ENCODE data around the gene VPS45.
A peak's percentile ranks its signal among the peaks of the same experiment; 100 is the strongest.
"Not testable (repeated sequence)": the region's sequence is repeated elsewhere in the genome, so short reads cannot be mapped to it uniquely, and the experiment has no call there.

The VPS45 gene

DNA sequence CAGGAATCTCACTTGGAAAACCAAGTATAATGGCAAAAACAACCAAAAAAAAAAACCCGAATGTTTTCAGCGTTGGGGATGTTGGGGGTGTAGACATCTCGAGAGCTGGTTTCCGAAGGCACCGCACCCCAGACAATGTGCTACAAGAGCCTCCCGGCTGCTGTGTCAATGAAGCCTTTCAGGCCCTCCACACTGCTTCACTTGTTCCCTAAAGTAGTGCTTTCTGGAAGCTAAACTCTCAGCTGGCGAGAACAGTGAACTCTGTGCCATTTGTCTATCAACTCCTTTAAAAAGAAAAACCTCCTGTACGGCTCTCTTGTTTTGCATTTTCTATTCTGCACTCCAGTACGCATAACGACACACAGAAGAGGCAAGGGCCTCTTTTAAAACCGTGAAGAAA, 114.7 kb downstream of the VPS45 start:
- no peak for DNase-seq
- Histone ChIP-seq H3K36me3 (ENCODE audit: control insufficient read depth, insufficient read depth, low read length) (no peaks in the 10 kb centered on the region), H3K4me1 (ENCODE audit: control insufficient read depth, insufficient read depth, low read length, poor library complexity, severe bottlenecking) (no peaks in the 10 kb centered on the region), H3K27ac (ENCODE audit: insufficient read depth, low read length, poor library complexity, severe bottlenecking) (no peak overlapping the region), H3K4me3 (ENCODE audit: insufficient read depth, low read depth, low read length, poor library complexity, severe bottlenecking) (no peak overlapping the region), H3K9me3 (ENCODE audit: control insufficient read depth, low read length) (no peaks in the 10 kb centered on the region), H3K27me3 (replicated peaks; ENCODE audit: control insufficient read depth, insufficient read depth, low read length, poor library complexity, severe bottlenecking) (no peaks in the 10 kb centered on the region)

DNA sequence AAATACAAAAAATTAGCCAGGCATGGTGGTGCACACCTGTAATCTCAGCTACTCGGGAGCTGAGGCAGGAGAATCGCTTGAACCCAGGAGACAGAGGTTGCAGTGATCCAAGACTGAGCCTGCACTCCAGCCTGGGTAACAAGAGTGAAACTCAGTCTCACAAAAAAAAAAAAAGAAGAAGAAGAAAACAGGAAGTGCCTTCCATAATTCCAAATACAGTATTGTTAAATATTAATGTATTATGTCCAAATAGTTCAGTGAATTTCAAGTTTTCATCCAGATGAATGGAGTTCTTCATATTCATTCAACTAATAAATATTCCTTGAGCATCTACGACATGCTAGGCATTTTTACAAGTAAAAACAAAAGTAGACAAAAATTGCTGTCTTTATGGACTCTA, 115.5 kb downstream of the VPS45 start:
- no peaks in the 10 kb centered on the region for H3K4me1 ChIP-seq (ENCODE audit: control insufficient read depth, insufficient read depth, low read length, poor library complexity, severe bottlenecking)
- H3K36me3 ChIP-seq (ENCODE audit: control insufficient read depth, insufficient read depth, low read length), result no peaks in the 10 kb centered on the region
- H3K4me3 ChIP-seq (ENCODE audit: insufficient read depth, low read depth, low read length, poor library complexity, severe bottlenecking), result no peak overlapping the region
- no peaks in the 10 kb centered on the region for H3K27me3 ChIP-seq (replicated peaks; ENCODE audit: control insufficient read depth, insufficient read depth, low read length, poor library complexity, severe bottlenecking)
- no peaks in the 10 kb centered on the region for H3K9me3 ChIP-seq (ENCODE audit: control insufficient read depth, low read length)
- DNase-seq, result no peak
- H3K27ac ChIP-seq (ENCODE audit: insufficient read depth, low read length, poor library complexity, severe bottlenecking), result no peak overlapping the region

DNA sequence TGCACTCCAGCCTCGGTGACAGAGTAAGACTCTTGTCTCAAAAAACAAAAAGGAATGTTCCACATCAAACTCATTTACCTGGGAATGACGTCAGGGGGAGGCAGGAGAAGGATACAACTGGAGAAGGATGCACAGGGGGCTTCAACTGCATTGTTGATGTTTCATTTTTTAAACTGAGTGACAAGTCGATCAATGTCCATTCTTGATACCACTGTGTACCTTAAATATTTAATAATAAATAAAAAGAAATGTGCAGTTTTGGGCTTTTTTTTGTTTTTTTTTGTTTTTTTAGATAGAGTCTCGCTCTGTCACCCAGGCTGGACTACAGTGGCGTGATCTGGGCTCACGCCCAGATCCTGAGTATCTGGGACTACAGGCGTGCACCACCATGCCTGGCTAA, 117.9 kb downstream of the VPS45 start:
- H3K27ac ChIP-seq (ENCODE audit: insufficient read depth, low read length, poor library complexity, severe bottlenecking), result no peak overlapping the region
- no peaks in the 10 kb centered on the region for H3K36me3 ChIP-seq (ENCODE audit: control insufficient read depth, insufficient read depth, low read length)
- H3K9me3 ChIP-seq (ENCODE audit: control insufficient read depth, low read length), result no peaks in the 10 kb centered on the region
- DNase-seq, result no peak
- no peaks in the 10 kb centered on the region for H3K27me3 ChIP-seq (replicated peaks; ENCODE audit: control insufficient read depth, insufficient read depth, low read length, poor library complexity, severe bottlenecking)
- H3K4me3 ChIP-seq (ENCODE audit: insufficient read depth, low read depth, low read length, poor library complexity, severe bottlenecking), result no peak overlapping the region
- H3K4me1 ChIP-seq (ENCODE audit: control insufficient read depth, insufficient read depth, low read length, poor library complexity, severe bottlenecking), result no peaks in the 10 kb centered on the region

DNA sequence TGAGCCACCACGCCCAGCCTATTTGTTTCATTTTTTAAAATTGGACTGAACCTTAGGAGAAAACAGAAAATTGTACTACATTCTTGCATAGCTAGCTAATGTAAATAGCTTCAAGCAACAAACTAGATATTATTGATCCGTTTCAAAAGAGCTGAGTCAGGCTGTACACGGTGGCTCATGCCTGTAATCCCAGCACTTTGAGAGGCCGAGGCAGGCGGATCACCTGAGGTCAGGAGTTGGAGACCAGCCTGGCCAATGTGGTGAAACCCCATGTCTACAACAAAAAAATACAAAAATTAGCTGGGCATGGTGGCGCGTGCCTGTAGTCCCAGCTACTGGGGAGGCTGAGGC, 118.8 kb downstream of the VPS45 start:
- H3K4me1 ChIP-seq (ENCODE audit: control insufficient read depth, insufficient read depth, low read length, poor library complexity, severe bottlenecking); H3K36me3 ChIP-seq (ENCODE audit: control insufficient read depth, insufficient read depth, low read length); H3K9me3 ChIP-seq (ENCODE audit: control insufficient read depth, low read length); H3K27me3 ChIP-seq (replicated peaks; ENCODE audit: control insufficient read depth, insufficient read depth, low read length, poor library complexity, severe bottlenecking); H3K27ac ChIP-seq (ENCODE audit: insufficient read depth, low read length, poor library complexity, severe bottlenecking); DNase-seq; H3K4me3 ChIP-seq (ENCODE audit: insufficient read depth, low read depth, low read length, poor library complexity, severe bottlenecking): not testable (repeated sequence)

DNA sequence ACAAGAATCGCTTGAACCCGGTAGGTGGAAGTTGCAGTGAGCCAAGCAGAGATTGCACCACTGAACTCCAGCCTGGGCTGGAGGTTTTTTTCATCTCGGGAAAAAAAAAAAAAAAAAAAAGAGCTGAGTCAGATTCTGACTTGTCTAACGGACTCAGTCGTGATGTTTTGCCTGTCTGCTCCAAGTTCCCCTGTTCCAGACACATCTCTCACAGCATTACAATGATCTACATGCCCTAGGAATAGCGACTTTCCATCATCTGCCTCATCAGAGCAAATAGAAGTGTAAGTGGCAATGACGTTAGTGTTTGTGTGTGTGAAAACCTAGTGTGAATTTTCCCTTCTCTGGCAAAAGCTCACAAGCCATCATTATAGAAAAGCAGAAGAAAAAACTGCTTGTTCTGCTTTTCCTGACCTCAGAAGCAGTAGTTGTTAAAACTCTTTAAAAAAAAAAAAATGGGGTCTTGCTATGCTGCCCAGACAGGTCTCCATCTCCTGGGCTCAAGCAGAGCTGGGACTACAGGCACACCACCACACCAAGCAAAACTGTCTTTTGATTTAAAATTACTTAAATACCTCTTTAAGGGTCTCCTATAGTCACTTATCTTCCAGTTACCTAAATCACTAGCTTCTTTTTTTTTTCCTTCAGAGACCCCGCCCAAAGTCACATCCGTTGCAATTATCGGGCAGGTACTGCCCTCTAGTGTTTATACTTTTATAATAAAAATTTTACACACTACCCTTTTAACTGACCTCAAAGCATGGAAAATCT, 119.4 kb downstream of the VPS45 start:
- peak in 1 of 3 donors; percentile 18 for DNase-seq
- no peak overlapping the region for H3K27ac ChIP-seq (ENCODE audit: insufficient read depth, low read length, poor library complexity, severe bottlenecking)
- H3K4me3 ChIP-seq (ENCODE audit: insufficient read depth, low read depth, low read length, poor library complexity, severe bottlenecking), result no peak overlapping the region

DNA sequence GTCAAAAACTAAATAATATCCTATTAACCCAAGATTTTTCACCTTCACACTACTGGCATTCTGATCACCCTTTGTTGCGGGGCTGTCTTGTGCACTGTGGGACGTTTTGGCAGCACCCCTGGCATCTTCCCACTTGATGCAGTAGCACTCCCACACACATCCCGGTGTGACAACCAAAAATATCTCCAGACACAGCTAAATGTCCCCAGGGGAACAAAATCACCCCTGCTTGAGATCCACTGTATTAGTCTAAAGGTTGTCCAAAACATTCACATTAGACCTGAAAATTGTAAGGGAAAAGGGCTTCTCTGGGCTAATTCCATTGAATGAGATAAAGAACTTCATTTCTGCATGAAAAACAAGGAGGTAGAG, 120.0 kb downstream of the VPS45 start:
- Histone ChIP-seq H3K9me3 (ENCODE audit: control insufficient read depth, low read length) (no peaks in the 10 kb centered on the region), H3K27me3 (replicated peaks; ENCODE audit: control insufficient read depth, insufficient read depth, low read length, poor library complexity, severe bottlenecking) (no peaks in the 10 kb centered on the region), H3K4me3 (ENCODE audit: insufficient read depth, low read depth, low read length, poor library complexity, severe bottlenecking) (no peak overlapping the region), H3K27ac (ENCODE audit: insufficient read depth, low read length, poor library complexity, severe bottlenecking) (no peak overlapping the region), H3K36me3 (ENCODE audit: control insufficient read depth, insufficient read depth, low read length) (no peaks in the 10 kb centered on the region), H3K4me1 (ENCODE audit: control insufficient read depth, insufficient read depth, low read length, poor library complexity, severe bottlenecking) (no peaks in the 10 kb centered on the region)
- DNase-seq, result no peak

More for the DNA sequence above, 119.4 kb downstream of the VPS45 start:
- Histone ChIP-seq H3K4me1 (ENCODE audit: control insufficient read depth, insufficient read depth, low read length, poor library complexity, severe bottlenecking) (no peaks in the 10 kb centered on the region), H3K36me3 (ENCODE audit: control insufficient read depth, insufficient read depth, low read length) (no peaks in the 10 kb centered on the region), H3K9me3 (ENCODE audit: control insufficient read depth, low read length) (no peaks in the 10 kb centered on the region), H3K27me3 (replicated peaks; ENCODE audit: control insufficient read depth, insufficient read depth, low read length, poor library complexity, severe bottlenecking) (no peaks in the 10 kb centered on the region)

DNA sequence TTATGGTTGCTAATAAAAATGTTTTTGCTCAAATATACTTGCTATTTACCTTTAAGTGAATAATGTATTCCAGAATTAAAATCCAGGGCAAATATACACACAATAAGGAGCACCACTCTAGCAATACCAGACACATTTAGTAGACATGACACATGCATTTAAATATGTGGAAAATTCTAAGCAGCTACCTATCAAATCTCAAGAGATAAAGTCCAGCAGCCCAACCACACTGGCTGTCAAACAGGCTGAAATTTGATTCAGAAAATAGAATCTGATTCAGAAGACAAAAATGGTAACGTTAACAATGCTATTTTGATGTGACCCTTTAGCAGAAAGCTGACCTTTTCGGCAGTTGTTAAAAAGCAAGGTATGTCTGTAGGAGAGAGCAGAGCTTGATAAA, 124.4 kb downstream of the VPS45 start:
- Histone ChIP-seq H3K27ac (ENCODE audit: insufficient read depth, low read length, poor library complexity, severe bottlenecking) (no peak overlapping the region), H3K36me3 (ENCODE audit: control insufficient read depth, insufficient read depth, low read length) (no peaks in the 10 kb centered on the region), H3K9me3 (ENCODE audit: control insufficient read depth, low read length) (no peaks in the 10 kb centered on the region), H3K4me3 (ENCODE audit: insufficient read depth, low read depth, low read length, poor library complexity, severe bottlenecking) (no peak overlapping the region), H3K4me1 (ENCODE audit: control insufficient read depth, insufficient read depth, low read length, poor library complexity, severe bottlenecking) (no peaks in the 10 kb centered on the region), H3K27me3 (replicated peaks; ENCODE audit: control insufficient read depth, insufficient read depth, low read length, poor library complexity, severe bottlenecking) (no peaks in the 10 kb centered on the region)
- no peak for DNase-seq

DNA sequence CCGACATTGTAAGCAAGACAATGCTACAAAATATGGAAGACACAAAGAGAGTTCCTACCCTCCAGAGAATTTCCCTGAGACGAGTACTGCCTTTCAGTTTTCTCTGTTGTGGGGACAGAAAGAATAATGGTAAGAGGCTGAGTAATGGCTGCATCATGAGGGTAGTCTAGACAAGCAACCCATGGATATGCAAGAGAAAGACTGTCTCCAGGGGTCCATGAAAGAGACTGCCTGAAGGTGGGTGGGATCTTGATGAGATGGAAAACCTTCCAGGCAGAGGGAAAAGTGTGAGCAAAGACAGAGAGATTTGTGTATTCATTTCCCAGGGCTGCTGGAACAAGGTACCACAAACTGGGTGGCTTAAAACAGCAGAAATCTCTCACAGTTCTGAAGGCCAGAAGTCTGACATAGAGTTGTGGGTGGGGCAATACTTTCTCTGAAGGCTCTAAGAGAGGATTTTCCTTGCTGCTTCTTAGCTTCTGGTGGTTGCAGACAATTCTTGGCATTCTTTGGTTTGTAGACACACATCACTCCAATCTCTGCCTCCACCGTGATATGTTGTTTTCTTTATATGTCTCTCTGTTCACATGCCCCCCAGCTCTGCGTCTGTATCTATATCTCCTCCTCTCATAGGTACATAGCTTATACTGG, 126.9 kb downstream of the VPS45 start:
- Histone ChIP-seq H3K9me3 (ENCODE audit: control insufficient read depth, low read length) (no peaks in the 10 kb centered on the region), H3K27ac (ENCODE audit: insufficient read depth, low read length, poor library complexity, severe bottlenecking) (no peak overlapping the region), H3K27me3 (replicated peaks; ENCODE audit: control insufficient read depth, insufficient read depth, low read length, poor library complexity, severe bottlenecking) (no peaks in the 10 kb centered on the region), H3K36me3 (ENCODE audit: control insufficient read depth, insufficient read depth, low read length) (no peaks in the 10 kb centered on the region), H3K4me1 (ENCODE audit: control insufficient read depth, insufficient read depth, low read length, poor library complexity, severe bottlenecking) (no peaks in the 10 kb centered on the region), H3K4me3 (ENCODE audit: insufficient read depth, low read depth, low read length, poor library complexity, severe bottlenecking) (no peak overlapping the region)
- no peak for DNase-seq

Data from effector memory CD4-positive, alpha-beta T cell (primary cell).